T-helper 2 cell treated with Interferon-gamma antibody and Interleukin-4, amounts not matched to agents 100 ng/mL and 5 ng/mL, for 36 hours (primary cell): ENCODE measurements around the gene GFAP. TPM values are rescaled to one million over a fixed set of nuclear protein-coding genes. Genes with fewer than 3 reads are reported as not detected.

Experiments used
- intact Hi-C: fragments of 100-400 bp; cut with micrococcal nuclease; formaldehyde crosslinking; loops from one replicate; pipeline ENCODE4 v1.15.1; 2023
- total RNA-seq: library from RNA; stranded (reverse); gene quantifications from 2 replicates; pipeline ENCODE4 v1.2.3, GENCODE V29; 2022

Gene GFAP
- total RNA-seq, 1 donor from 2014 or later: not detected

DNA sequence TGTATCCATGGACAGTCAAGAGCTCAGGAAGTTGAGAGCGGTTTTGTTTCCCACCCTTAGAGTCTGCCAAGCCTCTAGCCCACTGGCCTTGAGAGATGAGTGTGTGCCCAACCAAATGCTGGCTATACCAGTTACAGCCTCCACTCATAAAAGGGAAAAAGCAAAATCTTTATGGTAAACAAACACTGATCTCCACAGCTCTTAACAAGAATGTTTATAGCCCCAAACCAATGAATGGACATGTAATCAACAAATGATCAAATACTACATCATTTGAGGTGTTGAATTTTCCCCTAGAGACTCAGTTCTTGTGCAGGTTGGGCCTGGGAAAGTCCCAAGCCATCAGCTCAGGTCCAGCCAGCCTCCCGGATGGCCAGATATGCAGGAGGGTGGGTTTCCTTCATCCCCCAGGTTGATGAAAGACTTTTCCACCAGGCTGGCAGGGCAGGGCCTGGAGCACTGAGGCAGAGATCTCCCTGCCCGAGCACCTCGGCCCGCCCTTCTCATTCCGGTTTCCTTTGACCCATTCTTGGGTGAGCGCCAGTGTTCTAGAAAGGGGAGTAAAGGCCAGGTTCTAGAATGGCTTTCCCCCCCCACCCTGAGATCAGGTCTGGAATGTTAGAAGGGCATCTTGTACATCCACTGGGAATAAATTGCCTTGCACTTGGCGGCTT is 12.2 kb downstream of the GFAP start:
- intact Hi-C loops: no loop called here

DNA sequence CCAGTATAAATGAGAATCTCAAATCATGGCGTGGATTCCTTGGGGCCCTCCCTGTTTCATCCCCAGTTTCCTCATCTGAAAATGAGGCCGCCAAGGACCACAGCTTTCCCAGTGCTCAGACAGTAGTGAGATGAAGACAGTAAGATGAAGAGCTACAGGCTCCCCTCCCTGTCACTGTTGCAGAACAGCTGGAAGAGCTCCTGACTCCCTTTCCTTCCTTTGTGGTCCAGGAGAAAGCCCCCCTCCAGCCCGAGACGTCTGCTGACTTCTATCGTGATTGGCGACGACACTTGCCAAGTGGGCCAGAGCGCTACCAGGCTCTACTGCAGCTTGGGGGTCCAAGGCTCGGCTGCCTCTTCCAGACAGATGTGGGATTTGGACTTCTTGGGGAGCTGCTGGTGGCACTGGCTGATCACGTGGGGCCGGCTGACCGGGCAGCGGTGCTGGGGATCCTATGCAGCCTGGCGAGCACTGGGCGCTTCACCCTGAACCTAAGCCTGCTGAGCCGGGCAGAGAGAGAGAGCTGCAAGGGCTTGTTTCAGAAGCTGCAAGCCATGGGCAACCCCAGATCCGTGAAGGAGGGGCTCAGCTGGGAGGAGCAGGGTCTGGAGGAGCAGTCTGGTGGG is 13.1 kb downstream of the GFAP start:
- intact Hi-C loops: no loop called here

DNA sequence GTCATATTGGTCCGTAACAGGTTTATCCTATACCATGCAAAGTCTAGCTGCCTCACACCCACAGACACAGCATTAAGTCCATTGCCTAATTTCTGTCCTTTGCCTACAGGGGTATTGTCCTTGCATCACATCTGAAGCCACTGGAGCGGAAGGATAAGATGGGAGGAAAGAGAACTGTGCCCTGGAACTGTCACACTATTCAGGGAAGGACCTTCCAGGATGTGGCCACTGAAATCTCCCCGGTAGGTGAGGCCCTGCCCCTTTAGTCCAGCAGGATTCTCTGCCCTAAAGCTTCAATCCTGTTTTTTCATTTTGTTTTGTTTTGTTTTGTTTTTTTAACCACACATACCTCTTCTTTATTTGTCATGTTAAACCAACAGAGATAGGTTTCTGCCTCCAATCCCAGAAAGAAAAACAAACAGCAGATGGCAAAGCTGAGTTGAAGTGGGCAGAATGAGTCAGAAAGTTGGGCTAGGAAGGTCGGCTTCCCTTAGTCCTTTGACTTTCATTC is 13.8 kb downstream of the GFAP start:
- intact Hi-C loops: no loop called here

DNA sequence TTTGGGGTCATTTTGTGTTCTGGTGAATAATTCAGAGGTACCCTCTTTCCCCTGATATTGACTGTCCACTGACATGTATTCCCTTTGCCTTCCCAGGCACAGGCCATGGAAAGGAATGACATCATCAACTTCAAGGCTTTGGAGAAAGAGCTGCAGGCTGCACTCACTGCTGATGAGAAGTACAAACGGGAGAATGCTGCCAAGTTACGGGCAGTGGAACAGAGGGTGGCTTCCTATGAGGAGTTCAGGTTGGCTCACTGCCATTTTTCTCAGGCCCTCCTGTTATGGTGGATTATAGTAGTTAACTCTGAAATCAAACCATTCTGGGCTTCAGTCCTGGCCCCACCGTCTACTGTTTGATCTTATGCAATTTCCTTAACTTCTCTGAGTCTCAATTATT is 14.4 kb downstream of the GFAP start:
- intact Hi-C loops: no loop called here

DNA sequence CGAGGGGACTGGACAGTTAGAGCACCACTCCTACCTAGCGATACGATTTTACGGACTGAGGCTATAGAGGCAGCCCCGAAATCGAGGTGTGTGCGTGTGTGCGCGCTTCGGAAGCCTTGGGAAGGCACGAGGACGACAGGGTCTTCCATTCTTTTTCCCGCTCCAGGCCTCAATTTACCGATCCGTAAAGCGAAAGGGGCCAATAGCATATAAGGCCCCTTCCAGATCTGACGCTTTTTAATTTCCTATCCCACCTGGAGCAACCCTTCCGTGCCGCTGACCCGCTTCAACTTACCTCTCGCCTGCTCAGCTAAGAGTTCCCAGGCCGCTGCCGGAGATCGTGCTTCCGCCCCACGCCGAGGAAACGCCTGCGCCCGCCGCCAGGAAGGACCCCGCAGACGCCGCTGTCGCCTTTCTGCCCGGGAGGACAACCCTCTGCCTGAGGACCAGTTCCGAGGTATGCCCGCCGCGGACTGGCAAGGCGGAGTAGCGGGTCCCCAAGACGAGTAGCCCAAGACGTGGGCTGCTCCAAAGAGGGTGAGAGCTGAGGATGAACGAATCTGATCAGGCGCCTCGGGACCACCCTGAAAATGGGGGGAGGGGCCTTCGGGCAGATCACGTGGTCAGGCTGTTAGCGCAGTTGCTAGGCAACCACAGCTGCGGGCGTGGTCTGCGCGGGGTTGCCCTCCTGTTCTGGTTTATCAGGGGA is 16.1 kb downstream of the GFAP start, which contains the start of gene EFTUD2:
Gene EFTUD2, minus strand, starts transcription at position 372 of the 709 bp plus-strand sequence. CDS start 4,924 bp downstream, outside the sequence.
- intact Hi-C loops: loop anchor here (1.0 to 5.0 kb wide), 2 partner anchors 69 to 192 kb away; partner anchors contain the start of genes C1QL1 and DBF4B

DNA sequence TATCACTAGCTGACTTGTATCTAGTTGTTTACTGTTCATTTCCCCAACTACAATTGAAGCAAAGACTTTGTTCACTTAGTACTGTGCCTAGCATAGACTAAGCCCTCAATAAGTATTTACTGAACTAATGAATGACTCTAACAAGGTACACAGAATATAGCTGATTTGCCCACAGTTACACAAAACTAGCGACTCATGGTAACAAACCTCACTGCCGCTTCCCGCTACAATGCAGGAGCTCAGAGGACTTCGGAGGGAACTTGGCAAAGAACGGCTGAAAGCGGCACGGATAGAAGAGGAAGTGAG is 16.6 kb downstream of the GFAP start:
- intact Hi-C loops: loop anchor here (1.0 to 5.0 kb wide), 2 partner anchors 70 to 191 kb away; partner anchors contain the start of genes C1QL1 and DBF4B

DNA sequence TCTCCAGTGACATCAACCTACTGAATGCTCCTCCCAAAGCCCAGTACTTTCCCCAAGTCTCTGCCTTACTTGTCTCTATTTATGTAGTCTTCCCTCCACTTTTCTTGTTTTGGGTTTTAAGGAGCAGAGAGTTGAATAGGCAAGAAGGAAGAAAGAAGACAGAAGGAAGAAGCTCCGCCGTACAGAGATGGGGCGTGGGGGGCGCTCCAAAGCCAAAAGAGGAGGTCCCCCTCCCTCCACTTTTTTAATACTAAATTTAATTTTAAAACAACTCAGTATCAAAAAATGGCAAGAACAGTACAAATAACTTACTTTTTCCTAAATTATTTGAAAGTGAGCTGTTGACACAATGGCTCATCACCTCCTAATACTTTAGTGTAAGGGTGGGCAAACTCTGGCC is 20.7 kb downstream of the GFAP start:
- intact Hi-C loops: loop anchor here (5.0 kb wide), 1 partner anchor 187 kb away; the partner anchor contains the start of gene DBF4B

DNA sequence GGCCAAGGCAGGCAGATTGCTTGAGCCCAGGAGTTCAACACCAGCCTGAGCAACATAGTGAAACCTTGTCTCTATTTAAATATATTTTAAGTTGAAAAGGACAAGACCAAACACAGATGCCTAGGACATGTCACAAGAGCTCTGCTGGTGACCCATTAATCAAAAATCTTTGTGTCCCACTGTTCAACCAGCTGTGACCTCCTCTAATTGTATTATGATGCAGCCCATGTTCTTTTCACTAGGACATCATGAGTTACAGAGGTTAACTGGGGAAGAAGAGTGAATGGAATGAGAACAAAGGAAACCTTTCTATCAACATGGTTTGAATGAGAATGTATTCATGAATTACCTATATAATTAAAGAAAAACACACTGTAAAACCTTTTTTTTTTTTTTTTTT is 23.1 kb downstream of the GFAP start:
- intact Hi-C loops: no loop called here

DNA sequence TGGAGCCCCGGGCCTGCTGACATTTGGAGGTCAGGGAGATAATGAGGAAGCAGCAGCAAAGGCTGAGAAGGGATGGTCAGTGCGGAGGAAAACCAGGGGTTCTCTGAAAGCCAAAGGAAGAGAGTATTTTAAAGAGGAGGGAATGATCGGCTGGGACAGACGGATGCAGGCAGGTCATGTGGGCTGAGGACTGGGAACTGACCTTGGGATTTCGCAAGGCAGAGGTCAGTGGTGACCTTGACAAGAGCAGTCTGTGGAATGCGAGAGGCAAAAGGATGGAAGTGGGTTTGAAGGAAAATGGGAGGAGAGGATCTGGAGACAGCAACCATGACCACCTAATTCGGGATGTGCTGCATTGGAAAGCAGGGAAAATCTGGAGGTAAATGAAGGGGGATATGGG is 26.3 kb downstream of the GFAP start:
- intact Hi-C loops: no loop called here

DNA sequence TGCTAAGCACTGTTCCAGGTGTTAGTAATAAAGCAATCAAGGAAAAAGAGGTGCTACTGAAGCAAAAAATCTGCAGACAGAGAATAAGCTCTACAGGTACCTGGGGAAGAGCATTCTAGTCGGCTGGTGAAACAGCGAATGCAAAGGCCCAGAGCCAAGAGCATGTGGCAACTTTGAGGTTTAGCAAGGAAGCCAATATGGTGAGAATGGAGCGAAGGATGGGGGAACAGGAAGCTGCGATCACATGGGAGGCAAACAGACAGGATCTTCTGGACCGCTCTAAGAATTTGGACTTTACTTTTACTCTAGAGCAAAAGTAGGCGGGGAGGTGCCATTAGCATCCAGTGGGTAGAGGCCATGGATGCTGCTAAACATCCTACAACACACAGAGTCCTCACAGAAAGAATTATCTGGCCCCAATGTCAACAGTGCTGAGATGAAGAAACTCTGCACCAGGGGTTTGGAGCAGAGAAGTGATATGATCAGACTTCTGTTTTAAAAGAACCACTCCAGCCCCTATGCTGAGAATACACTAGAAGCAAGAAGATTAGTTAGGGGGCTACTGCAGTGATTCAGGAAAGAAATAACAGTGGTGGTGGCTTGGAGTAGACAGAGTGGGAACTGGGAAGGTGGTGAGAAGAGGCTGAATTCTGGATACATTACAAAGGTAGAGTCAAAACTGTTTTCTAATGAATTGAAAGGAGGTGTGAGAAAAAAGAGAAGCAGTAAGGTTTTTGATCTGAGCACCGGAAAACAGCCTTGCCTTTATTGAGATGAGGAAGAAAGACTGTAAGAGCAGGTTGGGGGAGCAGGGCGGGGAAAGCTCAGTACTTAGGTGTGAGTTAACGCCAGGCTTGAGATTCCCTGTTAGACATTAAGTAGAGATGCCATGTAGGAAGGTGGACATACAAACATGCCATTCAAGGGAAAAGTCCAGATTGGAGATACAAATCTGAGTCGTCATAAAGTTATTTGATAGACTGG is 27.0 kb downstream of the GFAP start:
- intact Hi-C loops: no loop called here

DNA sequence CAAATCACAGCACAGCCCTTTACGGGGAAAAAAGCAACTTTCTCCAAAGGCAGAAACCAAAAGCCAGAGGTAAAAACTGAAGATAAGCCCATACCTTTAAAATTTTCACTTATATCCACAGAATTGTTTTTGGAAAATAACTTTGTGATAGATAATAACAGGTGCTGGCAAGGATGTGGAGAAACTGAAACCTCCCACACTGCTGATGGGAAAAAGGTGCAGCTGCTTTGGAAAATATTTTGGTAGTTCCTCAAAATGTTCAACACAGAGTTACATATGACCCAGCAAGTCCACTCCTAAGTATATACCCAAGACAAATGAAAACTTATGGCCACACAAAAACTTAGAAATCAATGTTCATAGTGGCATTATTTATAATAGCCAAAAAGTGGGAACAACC is 28.3 kb downstream of the GFAP start:
- intact Hi-C loops: no loop called here

DNA sequence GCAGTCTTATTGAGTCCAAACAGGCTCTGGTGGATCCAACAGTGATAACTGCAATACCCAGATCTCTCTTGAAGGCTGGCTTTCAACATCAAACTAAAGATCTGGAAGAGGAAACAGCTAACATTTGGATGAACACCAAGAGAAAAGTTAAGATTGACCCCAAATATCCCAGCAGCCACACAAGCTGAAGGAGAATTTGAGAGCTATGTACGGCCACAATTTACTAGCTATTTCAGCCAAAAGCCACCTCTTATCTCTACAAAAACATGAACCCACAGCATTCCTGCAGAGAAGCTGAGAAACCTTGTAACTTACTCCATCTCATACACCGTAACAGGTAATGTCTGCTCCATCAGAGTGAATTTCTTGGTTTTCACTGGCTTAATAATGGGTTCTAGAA is 30.4 kb downstream of the GFAP start:
- intact Hi-C loops: no loop called here

DNA sequence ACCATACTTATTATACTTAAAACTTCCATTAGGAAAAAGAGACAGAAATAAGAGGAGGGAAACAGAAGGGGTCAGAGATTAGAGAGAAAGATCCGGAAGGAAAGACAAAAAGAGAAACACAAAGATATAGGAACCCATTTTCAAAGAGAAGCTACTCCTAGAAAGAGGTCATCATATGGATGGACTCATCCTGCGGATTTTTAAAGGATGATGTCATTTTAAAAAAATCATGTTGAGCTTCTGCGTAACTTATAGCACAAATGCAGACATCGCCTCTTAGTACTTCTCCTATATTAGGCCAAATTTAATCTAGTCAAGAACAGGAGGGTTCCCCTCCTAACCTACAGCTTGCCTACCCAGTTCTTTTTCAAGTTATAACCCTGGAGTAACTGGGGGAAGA is 34.2 kb downstream of the GFAP start:
- intact Hi-C loops: no loop called here

DNA sequence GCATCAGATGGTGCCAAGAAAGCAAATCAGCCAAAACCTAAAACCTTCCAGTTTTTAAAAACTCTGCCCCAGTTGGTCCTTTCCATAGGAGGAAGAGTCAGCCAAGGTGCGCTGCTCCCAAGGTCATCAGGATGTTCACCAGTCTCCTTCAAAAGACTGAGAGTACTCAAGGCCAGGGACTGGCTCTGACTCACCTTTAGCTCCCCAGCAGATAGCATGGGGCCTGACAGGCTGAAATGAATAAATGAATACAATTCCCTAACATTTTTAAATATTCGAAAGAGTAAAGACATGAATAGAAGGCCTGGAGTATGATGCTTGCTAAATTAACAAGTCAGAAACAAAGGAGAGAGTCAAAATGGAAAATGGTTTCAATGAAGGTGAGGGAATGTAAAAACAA is 35.2 kb downstream of the GFAP start:
- intact Hi-C loops: no loop called here

DNA sequence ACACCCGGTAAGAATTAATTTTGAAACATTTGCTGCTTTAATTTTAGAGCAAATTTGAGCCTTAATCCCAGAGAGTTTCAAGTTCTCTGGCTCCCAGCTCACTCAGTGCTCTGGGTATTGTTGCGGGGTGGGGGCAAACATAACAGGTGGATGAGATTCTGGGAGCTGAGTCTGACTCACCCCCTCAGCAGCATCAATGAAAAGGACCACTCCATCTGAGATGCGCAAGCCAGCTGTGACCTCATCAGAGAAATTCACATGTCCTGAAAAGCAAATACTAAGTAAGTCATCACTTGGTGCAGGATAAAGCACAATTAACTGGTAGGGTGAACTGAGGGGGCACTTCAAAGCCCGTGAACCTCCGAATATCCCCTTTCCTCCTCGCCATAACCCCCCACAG is 35.9 kb downstream of the GFAP start:
- intact Hi-C loops: no loop called here

DNA sequence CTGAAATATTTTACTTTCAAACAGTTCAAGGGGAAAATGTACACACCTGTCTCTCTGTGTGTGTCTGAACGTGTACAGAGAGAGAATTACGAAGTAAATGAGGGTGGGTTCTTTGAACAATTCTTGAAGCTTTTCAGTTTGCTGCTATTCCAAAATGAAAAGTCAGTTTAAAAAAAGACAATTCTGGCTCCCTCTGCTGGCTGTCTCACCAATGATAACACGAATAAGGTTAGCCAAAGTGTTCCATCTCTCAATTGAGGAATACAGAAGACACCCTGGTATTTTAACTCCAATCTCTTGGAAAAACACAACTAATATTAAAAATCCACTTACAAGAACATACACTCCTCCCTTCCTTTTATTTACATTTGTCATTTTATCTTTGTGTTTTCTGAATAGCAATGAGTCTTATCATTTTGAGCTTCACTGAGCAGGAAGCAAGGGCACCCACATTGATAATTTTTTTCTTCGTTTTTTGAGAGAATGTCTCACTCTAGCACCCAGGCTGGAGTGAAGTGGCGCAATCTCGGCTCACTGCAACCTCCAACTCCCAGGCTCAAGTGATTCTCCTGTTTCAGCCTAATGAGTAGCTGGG is 36.6 kb downstream of the GFAP start:
- intact Hi-C loops: no loop called here

DNA sequence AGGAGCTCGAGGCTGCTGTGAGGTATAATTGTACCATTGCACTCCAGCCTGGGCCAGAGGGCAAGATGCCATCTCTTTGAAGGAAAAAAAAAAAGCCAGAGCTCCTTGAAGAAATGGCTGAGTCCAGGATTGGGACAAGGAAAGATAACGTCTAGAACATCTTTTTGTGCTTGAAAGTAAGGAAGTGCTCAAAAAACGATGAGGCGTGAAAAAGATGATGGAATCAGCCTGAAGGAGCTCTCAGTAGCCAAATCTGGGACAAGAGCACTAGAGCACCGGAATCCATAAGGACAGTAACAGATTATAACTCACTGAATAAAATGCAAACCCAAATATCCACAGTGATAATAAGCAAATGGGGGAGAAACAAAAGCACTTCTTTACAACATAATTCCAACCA is 38.2 kb downstream of the GFAP start:
- intact Hi-C loops: no loop called here

DNA sequence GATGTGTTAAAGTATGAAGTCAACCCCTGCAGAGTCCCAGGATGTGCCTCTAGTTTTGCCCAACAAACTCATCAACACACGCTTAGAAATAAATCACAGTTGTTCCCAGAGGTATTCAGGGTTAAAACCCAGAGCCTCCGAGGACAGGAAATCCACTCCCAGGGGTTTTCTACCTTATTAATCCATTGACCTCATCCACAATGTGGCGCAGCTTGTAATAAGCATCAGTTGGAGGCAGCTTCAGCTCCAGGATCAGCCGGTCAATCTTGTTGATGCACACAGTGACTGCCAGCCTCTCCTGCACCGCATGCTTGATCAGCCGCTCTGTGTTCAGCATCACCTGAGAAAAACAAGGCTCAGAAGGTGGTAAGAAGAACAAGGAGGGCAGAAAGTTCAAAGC is 39.5 kb downstream of the GFAP start:
- intact Hi-C loops: no loop called here

DNA sequence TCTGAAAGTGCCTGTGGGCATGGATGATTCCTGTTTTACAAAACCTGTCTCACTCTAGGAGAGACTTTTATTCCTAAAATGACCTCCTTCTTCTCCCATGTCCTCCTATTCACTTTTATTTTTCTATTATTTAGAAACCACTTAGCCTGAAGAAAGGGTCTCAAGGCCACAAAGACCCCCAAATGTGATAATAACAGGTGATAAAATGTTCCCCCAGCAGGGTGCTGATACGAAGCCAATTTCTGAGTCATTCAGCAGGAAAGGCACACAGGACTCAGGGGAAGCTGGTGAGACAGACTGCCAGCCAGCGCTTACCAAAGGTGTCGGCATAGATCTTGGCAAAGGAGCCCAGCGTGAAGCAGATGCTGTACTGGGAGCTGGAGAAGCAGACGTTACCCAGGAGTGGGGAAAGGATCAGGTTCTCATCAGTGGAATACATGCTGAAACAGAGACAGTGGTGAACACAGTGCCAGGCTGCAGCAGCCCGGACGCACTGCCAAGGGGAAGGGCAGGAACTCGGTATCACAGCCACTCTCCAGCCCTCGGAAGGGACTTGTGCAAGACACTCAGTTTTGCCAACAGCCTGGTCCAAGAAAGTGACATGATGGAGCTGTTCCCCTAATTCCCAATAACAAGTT is 43.0 kb downstream of the GFAP start:
- intact Hi-C loops: no loop called here

DNA sequence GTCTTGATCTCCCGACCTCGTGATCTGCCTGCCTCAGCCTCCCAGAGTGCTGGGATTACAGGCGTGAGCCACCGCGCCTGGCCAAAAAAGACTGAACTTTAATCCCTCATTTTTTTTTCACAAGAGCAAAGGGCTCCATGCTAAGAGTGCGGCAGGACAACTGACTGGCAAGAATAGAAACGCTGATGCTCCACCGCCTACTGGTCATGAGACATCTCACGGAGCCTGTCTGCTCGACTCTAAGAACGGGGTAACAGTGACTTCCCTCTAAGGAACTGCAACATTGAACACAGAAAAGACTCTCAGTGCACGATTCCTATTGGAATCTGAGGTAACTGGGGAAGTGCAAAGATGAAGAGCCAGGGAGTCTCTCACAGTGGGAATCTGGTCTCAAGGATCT is 43.7 kb downstream of the GFAP start:
- intact Hi-C loops: no loop called here
